Activated effector memory CD4-positive, alpha-beta T cell treated with Interleukin-2 at 50 U/mL for 16 hours (primary cell): ENCODE data around the gene DTYMK.

Experiments used
- DNase-seq: peaks from one replicate; pipeline ENCODE4 v3.0.0-alpha.2; 2020

The DTYMK gene

DNA sequence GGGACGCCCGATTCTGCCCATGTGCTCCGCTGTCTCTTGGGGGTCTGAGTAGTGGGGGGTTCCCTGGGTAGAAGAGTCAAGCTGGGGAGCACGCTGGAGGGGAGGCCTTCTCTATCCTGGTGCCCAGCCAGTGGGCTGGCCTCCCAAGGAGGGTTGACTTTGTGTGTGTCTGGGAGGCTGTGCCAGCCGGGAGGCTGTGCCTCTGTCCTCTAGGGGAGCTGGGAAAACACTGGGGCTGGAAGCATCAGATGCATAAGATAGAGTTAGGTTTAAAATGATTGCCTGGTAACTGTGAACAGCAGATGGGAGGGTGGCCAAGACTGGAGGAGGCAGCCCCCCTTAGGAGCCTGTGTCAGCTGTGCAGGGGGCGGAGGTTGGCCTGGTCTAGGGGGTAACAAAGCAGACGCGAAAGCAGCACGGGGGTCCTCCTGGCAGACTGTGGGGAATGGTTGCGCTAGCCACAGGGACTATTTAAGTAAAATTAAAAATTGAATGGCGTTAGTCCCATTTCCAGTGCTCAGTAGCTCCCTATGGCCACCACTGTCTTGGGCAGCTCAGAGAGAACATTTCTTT lies 16.5 kb upstream of the DTYMK start:
- DNase-seq = no peak

DNA sequence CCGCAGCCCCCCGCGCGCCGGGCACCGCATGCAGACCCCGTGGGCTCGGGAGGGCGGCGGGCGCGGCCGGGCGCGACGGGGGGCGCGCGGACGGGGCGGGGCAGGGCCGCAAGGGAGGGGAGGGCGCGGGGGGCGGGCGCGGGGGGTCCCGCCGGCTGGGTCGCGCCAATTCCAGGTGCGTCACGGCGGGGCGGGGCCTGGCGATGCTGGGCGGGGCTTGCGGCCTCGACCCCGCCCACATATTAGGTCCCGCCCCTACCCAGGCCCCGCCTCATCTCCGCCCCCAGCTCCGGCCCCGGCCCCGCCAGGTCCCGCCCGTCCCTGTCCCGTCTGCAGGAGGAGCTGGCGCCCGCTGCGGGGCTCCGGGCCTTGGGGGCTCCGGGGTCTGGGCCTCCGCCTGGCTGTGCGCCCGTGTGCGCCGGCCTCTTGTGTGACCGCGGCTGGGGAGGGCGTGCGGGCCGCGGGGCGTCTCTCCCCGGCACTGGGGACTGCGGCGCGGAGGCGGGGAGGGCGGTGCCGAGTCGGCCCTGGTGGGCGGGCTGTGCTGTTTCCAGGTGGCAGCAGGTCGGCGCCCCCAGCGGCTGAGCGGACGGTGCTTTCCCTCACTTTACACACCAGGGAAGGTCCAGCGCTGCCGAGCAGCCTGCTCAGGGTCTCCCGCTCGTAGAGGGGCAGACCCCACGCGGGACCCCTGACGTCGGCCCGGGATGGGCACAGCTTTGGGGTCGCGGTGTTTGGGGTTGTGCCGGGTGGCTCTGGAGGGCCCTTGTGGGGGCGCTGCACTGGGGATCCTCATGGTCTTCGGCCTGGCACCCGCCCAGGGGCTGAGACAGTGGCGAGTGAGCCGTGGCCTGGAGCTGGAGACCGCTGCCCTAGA lies 15.8 kb upstream of the DTYMK start:
- peak; percentile 80 for DNase-seq

DNA sequence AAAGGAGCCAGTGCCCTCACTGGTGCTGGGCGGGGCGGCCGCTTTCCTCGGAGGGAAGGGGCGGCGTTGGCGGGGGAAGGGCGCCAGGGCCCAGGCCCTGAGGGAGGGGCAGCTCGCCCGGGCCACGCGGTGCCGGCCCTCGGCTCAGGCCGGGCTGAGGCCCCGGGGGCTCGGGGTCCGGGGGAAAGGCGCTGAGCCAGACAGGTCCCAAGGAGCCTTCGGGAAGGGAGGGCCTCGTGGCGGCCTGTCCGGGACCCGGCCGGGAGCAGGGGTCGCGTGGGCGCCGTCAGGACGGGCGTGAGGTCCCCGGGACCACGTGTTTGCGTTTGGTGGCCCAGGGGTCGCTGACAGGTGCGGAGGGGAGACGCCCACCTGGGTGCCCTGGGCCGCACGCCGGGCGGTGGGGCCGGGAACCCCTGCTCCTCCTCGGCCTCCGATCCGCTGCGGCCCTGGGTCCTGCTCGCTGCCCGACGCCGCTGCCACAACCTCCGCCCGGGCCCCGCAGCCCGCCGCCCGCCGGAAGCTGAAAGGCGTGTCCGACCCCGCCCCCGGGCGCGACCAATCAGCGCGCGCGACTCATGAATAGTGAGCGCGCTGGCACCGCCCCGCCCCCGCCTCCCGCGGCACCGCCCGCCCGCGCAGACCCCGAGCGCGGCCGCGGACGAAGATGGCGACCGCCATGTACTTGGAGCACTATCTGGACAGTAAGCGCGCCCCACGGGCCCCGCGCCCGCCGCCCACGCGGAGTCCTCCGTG lies 15.0 kb upstream of the DTYMK start, which contains the start of gene ING5:
Gene ING5, plus strand, starts transcription at position 641 of the 756 bp plus-strand sequence. Its CDS starts 27 bp downstream, at position 668.
- peak; percentile 95 for DNase-seq

DNA sequence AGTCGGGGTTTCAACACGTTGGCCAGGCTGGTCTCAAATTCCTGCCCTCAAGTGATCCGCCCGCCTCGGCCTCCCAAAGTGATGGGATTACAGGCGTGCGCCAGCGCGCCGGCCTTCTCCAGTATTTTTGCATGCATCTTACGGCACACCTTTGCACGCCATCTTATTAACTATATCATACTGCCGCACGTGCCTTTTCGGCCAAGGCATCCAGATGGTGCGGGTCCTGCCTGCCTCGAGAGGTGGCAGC lies 14.5 kb upstream of the DTYMK start:
- DNase-seq = no peak

DNA sequence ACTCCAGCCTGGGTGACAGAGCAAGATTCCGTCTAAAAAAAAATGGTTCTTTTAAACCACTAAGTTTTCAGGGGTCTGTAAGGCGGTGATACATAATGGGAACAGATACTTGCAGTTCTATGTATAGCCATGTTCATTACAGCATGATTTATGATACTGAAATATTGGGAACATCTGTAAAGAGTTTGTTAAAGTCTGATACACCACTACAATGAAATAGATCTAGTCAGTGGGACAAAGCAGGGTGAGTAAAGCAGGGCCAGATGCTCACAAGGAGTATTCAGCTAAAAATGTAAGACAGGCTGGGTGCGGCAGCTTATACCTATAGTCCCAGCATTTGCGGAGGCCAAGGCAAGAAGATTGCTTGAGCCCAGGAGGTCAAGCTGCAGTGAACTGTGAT lies 9.0 kb upstream of the DTYMK start:
- DNase-seq = no peak

DNA sequence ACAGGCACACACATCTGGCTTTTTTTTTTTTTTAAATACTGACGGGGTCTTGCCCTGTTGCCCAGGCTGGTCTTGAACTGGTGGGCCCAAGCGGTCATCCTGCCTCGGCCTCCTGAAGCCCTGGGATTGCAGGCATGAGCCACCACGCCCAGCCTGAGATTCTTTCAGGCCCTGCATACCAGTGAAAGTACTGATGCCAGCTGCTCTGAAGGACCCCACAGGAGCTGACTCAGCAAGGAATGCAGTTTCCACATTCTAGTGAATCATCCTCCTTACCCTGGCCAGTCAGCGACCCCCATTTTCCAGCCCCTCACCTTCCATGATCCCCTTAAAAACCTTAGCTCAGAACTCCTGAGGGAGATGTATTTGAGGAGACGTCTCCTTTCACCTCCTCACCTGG lies 5.8 kb upstream of the DTYMK start:
- no peak for DNase-seq

DNA sequence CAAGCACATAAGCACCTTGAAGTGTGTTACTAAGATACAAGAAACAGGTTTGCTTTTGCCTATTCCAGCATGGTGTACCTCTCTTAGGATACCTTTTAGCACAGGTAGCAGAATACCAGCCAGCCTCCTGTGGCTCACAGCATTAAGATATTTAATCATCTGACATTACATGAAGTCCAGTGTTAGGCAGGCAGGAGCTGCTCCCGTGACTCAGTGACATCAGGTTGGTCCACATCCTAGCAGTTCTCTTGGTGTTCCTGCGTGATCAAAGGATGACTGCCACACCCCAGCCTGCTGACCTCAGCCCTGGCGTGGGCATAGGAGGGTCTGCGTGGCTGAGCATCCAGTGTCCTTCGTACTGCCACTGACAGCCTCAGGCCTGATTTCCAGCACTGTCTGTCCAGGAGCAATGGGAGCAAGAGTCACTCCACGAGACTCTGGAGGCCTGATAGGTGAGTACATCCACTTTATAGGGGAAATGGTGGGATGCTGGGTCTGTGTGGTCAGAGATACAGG lies 3.6 kb upstream of the DTYMK start:
- no peak for DNase-seq

DNA sequence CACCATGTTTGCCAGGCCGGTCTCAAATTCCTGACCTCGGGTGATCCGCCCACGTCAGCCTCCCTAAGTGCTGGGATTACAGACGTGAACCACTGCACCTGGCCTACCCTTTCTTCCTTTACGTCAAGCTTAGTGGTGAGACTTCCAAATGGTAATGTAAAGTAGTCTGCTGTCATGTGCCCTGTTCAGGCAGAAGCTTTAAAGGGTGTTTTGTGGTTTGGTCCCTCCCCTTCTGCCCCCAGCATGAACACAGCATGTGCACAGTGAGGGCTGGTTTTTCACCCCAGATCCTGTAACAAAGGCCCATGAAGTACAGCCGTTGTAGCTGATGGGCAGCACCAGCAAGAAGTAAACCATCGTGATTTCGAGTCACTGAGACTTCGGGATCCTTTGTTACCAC lies 2.7 kb upstream of the DTYMK start:
- DNase-seq = no peak

DNA sequence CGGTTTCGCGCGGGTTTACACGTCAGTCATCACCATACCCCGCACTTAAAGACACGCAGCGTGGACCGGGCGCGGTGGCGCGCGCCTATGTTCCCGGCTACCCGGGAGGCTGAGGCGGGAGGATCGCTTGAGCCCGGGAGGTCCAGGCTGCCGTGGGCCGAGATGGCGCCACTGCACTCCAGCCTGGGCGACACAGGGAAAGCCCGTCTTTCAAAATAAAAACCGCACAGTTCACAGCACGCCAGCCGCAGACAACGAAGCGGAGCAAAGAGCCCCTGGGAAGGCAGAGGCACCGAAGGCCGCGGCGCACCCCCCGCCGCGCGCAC lies 328 bp downstream of the DTYMK start:
- no peak for DNase-seq

DNA sequence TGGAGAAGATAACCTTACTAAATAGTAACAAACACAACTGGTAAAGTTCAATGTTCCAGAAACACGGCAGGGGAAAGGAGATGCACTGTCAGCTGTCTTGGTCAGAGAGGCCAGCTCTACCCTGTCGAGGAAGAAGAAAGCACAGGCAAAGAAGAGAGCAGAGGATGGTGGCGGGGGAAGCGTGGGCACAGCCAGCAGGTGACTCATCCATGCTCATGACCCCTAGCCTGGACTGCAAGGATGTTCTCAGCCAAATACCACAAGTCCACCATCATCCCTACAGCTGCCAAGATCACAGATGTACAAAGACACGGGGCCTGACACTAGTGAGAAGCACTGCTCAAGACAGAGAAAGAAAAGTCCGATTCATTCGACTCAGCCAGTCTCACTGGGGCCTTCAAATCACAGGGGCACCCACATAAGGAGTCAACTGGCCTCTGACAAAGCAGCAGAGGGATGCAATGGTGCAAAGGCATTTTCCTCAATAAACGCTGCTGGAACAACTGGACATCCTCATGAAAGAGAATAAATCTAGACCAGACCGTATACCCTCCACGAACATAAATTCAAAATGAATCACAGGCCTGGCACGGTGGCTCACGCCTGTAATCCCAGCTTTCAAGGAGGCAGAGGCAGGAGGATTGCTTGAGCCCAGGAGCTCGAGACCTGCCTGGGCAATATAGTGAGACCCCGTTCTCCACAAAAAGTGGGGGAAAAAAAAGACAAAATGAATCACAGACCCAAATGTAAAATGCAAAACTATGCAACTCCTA lies 5.6 kb downstream of the DTYMK start:
- no peak for DNase-seq

DNA sequence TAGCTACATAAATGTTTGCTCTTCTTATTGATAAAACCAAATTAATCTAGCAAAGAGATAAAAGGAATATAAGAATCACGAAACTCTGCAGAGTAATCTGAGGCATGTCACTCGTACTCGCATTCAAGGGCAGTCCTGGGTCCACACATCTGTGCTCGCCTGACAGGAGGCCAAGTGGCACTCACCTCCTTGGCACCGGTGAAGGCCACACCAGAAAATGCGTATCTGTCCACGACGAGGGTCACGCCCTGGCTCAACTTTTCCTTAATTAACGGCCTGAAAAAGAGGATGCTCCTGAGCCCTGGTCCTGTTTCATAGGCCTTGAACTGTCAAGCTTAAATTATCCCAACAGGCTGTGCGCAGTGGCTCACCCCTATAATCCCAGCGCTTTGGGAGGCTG lies 6.6 kb downstream of the DTYMK start:
- no peak for DNase-seq

DNA sequence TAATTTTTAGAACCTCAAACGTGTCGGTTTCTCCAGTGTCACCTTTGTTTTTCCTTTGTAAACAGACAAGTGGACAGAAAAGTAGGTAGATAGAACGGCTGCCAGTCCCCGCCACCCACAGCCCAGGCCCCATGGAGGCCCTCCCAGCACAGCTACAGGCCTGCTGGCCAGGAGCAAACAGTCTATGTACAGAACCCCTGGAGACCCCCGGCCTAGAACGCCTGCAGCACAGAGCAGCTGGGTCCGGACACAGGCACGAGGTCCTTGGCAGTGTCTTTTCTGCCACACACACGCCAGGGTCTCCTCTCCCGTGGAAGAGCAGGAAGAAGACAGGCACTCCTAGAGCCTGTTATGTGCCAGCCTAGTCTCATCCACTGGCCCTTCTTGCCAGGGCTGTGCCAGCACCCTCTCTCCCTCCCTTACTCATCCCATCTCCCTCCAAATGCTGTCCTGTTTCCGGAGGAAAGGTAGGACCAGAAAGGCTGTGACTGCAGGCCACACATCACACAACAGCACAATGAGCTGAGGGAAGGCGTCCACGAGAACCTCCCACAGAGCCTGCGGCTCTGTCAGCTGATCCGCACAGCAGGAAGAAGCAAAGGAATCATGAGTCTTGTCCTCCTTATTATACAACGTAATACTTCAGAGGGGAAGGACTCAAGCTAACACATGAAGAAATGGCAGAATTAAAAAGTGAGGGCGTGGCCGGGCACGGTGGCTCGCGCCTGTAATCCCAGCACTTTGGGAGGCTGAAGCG lies 7.7 kb downstream of the DTYMK start:
- no peak for DNase-seq

DNA sequence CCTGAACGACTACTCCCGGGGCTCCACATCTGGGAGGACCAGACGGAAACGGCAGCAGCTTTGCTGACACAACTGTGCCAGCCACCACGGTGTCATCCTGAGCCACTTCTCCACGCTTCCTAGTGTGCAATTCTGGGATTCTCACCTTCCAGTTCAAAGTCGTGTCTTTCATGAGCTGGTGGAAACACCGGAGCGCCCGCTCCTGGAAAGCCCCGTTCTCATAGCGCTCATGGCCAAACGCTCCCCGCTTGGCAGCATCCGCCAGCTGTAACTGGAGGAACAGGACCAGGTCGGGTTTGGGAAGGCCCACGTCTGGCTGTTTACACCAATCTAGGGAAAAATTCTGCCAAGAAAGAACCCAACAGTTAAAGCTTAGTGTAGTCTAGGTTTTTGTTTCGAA lies 8.3 kb downstream of the DTYMK start:
- no peak for DNase-seq

DNA sequence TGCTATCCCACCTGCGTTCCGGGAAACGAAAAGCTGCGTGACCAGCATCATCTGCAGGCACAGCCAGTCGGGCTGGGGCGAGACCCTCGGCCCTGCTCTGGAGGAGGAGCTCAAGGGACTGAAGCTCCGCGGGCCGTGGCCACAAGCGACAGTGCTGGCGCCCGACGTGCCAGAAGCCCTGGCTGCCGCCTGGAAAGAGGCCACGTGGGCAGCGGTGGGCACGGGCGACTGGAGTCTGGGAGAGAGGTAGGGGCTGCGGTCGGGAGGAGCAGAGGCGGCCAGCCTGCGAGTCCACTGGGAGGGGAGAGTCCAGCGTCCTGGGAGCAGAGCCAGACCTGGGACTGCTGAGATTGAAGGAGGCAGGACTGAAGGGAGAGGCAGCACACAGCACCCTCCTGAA lies 9.2 kb downstream of the DTYMK start:
- DNase-seq = no peak

DNA sequence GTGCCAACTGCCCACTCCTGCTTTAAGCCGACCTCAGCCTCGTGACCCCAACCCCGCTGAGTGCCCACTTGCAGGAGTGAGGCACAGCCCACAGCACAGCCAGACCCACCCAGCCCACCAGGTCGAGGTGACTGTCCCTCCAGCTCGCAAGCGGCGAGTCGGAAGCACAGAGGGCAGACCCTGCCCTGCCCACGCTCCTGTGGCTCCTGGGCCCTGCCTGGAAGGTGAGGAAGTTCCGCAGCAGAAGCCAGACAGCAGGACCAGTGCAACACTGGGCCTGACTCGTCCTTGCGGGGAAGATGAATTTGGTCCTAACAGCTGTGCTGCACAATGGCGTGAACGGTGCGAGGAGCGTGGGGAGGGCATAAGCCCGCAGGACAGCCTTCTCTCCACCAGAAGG lies 9.9 kb downstream of the DTYMK start:
- no peak for DNase-seq

DNA sequence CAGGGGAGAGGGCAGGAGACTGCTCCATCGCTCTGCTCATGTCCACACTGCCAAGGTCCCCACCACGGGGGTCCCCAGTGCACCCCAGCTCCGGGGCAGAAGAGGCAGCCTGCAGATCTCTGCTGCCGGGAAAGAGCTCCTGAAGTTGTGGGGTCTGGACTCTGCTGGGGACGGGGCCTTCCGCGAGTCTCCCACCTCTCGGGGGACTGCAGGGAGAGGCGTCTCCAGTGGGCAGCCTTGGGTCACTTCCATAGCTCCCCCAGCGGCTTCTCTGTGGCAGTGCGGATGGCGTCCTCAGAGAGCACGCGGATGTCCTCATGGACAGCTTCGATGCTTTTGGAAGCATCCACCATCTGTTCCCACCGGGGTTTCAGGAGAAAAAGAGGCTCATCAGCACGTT lies 10.7 kb downstream of the DTYMK start:
- no peak for DNase-seq

DNA sequence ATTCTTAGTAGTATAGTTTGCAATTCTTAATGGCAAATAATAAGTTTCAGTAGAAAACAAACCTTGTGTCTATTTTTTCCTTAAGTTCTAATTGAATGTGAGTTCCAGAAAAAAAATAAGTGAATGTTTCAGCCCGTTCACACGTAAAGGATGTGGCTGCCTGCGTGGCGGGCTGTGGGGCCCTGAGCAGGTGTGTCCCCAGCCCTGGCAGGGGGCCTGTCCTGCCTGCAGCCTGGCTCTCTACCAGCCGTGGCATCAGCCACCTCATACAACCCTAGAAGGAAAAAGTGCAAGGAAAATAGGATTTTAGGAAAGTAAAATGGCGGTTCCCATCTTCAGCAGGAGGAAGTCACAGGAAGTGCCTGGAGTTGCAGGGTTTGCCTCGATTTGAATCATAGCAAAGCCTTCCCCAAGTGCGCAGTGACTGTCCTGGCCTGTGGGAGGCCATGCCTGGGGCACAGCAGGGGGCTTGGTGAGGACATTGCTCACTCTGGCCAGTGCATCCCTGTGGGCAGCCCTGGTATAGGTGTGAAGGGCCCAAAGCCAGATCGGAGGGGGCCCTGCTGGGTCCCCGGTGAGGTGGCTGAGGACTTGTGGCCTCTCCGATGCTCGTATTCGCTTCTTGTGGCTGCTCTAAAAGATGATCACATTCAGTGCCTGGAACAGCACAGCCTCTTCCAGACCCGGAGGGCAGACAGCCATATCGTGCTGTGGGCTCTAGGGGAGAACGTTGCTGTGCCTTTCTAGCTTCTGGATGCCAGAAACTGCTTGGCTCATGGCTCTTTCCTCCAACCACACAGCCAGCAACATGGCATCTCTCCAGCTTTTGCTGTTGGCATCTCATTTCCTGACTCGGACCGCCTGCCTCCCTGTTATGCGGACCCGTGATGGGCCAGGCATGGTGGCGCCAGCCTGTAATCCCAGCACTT lies 12.6 kb downstream of the DTYMK start:
- no peak for DNase-seq

DNA sequence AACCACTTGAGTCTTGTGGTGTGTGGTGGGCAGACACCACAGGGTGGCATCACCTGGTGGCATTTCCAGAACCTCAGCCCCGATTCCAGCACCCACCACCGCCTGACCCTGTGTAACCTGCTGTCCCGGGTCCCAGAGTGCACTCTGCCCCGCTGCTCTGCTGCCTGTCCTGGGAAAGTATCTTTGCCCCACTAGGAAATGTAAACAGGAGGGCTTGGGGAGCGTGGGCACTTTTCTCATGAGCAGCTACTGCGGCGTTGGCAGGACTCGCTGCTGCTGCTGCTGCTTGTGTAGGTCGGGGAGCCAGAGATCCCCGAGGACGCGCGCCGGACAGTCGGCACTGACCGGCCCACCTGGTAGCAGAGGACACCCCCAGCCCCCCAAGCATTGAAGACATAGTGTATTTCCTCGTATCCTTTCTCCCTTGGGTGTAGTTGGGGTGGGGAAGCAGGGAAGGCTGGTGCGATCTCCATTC lies 13.4 kb downstream of the DTYMK start:
- no peak for DNase-seq

DNA sequence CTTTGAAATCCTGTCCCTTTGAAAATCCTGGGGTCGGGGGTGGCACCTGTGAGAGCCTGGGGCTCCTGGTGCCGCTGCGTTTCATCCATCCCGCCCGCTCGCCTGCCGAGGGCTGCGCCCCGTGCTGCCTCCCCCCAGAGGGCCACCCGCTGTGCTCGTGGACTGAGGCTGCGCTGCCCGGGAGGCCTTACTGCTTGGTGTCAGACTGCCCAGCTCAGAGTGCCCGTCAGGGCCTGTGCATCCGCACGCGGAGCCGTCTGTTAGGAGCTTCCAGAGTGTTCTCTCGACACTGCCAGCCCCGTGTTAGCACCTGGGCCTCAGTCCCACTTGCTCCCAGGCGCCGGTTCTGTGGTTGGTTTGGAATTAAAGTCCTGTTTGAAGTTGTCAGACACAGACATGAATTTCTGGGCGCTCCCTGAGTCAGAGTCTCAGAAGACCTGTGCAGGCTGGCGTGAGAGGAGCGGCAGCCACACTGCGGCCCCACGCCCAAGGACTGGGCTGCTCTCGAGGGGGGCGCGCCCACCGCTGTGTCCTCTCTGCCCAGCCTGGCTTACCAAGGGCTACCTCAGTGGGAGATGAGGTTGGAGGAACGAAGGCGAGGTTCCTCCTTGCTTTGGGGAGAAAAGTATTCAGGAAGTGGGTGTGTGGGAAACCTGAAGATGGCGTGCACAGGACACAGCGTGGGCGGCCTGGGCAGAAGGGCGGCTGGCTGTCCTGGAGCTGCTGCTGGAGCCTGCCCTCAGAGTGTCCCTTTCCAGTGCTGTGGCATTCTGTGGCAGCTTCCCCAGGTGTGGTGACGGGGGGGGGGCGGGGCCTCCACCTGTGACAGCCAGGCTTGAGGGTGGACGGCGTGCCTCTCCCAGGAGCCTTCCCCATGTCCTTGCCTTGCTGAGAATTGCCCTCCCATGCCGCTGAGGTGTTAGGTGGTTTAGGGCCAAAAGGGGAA lies 14.1 kb downstream of the DTYMK start:
- no peak for DNase-seq
